Measurements from ENCODE around the gene NOTCH1.

GRCh38 chr9:136545692-136545964 lies 220 bp downstream of the NOTCH1 start:
- TF ChIP-seq POLR2AphosphoS5 (IDR thresholded peaks at IDR 0.05; ENCODE audit: low read depth, low read length) (no peak), POLR2A (IDR thresholded peaks at IDR 0.05; ENCODE audit: low read depth, low read length) (no peak), TAF1 (IDR thresholded peaks at IDR 0.05; ENCODE audit: borderline replicate concordance, low read depth, low read length) (no peak)

Data from GM12892 (cell line).